Measurements from ENCODE around the gene SPON1.
A peak's percentile ranks its signal among the peaks of the same experiment; 100 is the strongest.
"Not testable (repeated sequence)": the region's sequence is repeated elsewhere in the genome, so short reads cannot be mapped to it uniquely, and the experiment has no call there.

SPON1 gene

DNA sequence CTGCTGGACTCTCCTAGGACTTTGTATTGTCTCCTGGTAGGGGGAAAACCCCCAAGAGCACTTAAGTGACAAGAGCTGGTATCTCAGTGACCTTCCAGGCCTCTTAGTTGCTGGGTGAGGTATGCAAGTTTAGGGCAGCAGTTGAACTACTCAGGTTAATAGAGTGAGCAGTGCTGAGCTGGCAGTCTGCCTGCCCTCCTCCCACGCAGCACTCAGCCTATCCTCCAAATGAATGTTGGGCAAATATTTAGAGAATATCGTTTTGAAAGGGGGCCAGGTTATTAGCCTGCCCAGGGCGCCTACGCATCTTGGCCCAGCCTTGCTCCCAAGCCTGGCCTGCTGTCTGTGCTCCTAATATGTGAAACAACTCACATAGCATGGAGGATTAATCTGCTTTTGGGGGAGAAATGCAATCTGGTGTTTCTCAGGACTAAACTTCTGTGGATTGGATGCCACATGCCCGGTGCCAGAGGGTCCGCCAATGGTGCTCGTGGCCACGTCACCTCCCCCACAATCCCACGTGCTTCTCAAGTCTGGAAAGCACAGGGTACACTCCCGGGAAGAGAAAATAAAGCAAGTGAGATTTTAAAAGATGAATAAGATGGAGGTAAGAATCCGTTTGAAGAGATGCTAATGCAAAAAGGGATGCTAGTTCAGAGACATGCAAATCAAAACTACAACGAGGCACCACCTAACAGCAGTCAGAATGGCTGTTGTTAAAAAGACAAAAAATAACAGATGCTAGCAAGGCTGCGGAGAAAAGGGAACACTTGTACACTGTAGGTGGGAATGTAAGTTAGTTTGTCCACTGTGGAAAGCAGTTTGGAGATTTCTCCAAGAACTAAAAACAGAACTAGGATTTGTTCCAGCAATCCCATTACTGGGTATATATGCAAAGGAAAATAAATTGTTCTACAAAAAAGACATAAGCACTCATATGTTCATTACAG is 67.7 kb downstream of the SPON1 start:
- TF ChIP-seq, protein P1, sequence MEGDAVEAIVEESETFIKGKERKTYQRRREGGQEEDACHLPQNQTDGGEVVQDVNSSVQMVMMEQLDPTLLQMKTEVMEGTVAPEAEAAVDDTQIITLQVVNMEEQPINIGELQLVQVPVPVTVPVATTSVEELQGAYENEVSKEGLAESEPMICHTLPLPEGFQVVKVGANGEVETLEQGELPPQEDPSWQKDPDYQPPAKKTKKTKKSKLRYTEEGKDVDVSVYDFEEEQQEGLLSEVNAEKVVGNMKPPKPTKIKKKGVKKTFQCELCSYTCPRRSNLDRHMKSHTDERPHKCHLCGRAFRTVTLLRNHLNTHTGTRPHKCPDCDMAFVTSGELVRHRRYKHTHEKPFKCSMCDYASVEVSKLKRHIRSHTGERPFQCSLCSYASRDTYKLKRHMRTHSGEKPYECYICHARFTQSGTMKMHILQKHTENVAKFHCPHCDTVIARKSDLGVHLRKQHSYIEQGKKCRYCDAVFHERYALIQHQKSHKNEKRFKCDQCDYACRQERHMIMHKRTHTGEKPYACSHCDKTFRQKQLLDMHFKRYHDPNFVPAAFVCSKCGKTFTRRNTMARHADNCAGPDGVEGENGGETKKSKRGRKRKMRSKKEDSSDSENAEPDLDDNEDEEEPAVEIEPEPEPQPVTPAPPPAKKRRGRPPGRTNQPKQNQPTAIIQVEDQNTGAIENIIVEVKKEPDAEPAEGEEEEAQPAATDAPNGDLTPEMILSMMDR (conservative IDR thresholded peaks at IDR 0.05), result no peak
- peak overlapping the region; percentile 62 for H3K27ac ChIP-seq

DNA sequence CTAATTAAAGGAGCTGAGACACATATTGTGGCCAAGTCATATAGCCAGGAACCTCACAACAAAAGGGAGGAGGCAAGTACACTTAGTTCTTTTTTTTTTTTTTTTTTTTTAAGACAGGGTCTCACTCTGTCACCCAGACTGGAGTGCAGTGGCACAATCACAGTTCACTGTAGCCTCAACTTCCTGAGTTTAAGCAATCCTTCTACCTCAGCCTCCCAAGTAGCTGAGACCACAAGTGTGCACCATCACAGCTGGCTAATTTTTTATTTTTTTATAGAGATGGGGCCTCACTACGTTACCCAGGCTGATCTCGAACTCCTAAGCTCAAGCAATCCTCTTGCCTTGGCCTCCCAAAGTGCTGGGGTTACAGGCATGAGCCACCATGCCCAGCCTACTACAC is 73.0 kb downstream of the SPON1 start:
- H3K27ac ChIP-seq, result not testable (repeated sequence)

DNA sequence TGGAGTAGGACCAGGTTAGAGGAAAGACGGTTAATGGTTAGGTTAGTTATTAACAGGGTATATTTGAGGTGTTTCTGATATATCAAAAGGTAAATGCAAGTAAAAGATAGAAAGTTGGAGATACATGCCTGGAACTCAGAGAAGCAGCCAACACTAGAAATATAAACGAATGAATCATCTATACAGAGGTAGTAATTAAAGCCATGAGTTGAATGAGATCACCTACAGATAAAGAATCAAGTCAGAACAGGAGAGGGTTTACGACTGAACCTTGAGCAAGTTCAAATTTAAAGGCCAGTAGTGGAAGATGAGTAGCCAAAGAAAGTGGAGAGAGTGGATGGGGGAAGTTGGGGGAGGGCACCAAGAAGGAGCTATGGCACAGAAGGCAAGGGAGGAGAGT is 73.9 kb downstream of the SPON1 start:
- no peak overlapping the region for H3K27ac ChIP-seq
- TF ChIP-seq, protein P1 (conservative IDR thresholded peaks at IDR 0.05), result no peak

DNA sequence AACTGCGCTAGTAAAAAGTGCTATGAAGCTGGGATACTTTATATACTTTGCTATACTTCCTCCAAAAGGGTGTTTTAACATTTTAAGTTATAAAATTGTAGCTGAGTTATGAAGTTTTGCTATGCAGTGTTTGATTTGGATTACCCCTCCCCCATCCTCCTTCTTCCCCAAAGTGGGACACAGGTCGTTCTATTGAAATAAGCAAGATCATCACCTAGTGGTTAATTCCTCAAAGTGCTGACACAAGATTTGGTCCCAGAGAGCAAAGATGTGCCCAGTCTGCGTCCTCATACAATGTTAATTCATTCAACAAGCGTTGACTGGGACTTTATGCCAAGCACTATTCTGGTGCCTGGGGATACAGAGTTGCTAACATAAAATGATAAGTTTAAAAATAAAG is 78.5 kb downstream of the SPON1 start:
- TF ChIP-seq, protein P1 (conservative IDR thresholded peaks at IDR 0.05), result peak; percentile 61; the same call in 1 of the 2 replicates
- no peak overlapping the region for H3K27ac ChIP-seq

DNA sequence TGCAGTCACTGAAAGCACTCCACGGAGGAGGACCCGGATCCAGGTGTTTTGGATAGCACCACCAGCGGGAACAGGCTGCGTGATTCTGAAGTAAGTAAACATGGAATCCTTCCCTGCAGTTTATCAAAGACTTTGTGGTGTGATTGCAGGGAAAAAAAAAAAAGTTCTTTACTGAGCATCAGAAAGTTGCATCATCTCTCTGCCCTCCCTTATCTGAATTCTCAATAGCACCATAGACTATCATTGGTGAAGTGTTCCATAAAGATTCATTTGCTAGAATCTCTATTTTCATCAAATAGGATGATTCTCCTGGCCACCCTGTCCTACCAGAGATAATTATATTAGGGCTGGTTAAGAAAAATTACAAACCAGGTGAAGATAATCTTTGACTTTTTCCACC is 79.0 kb downstream of the SPON1 start:
- TF ChIP-seq, protein P1 (conservative IDR thresholded peaks at IDR 0.05), result no peak
- no peak overlapping the region for H3K27ac ChIP-seq

DNA sequence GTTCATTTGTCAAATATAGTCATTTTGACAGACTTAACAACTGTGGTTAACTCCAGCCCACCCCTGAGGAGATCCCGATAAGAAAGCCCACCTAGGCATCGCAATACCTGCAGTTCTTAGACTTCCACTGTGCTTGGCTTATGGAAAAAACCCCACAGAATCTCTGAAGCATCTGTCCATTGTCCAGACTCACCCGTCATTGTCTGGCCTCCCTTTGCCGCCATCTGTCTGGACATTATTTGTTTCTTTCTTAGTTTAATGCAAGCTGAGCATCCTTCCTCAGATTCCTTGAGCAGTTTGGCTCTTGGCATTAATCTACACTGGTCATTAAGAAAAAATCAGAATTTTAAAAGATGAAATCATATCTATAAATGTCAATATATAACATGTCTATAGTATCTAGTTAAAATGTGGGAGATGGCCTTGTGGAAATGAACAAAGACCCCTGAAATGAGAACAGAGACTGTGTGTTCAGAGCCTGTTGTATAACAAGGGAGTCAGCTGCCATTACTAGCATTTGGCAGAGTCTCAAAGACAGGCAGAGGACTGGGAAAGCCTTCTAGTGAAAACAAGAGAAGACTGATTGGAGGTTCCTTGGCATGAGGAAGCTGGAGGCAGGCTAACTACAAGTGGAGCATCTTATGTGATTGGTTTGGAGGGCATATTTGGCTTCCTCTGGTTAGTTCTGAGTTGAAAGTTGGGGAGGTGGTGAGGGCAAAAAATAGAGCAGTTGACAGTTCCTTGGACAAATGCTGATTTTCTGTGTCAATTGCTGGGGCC is 80.4 kb downstream of the SPON1 start:
- TF ChIP-seq, protein P1 (conservative IDR thresholded peaks at IDR 0.05), result no peak
- H3K27ac ChIP-seq, result no peak overlapping the region

DNA sequence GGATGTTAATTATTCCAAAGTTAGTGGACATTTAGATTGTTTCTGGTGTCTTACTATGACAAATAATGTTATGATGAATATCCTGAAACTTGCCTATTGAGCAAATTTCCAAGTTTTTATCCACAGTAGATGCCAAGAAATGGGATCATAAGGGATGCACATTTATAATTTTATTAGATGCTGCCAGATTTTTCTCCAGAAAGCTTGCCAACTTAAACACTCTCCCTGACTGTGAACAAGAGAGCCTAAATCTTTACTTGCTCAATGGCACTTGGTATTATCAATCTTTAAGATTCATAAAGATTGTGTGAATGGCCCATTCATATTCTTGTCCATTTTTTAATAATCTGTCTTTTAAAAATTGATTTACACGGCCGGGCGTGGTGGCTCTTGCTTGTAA is 82.4 kb downstream of the SPON1 start:
- TF ChIP-seq, protein P1 (conservative IDR thresholded peaks at IDR 0.05), result no peak

More for the DNA sequence above, 82.4 kb downstream of the SPON1 start:
- H3K27ac ChIP-seq, result no peak overlapping the region

Data from VCaP (cell line).